OCI-LY1 (cell line): ENCODE data around the gene LRRC1.

ENCODE experiments used
- H2AFZ ChIP-seq: fragments of 200-600 bp; sonication (generic), shearing (Covaris generic); 2 replicates; pipeline ENCODE4 v1.6.0; 2014; ENCODE audit warnings: antibody characterized with exemption, mild to moderate bottlenecking, low read length
- H3F3A ChIP-seq: fragments of 200-600 bp; sonication (generic), shearing (Covaris generic); 2 replicates; pipeline ENCODE4 v1.6.0; 2014; ENCODE audit warnings: mild to moderate bottlenecking, antibody characterized with exemption, low read length, moderate library complexity; ENCODE audit not compliant: insufficient read depth
- H3K27ac ChIP-seq: fragments of 200-600 bp; sonication (generic); 2 replicates; pipeline ENCODE4 v1.5.1; 2014; ENCODE audit warnings: low read length, mixed run types, mild to moderate bottlenecking, low read depth; ENCODE audit not compliant: poor library complexity, severe bottlenecking
- H3K27me3 ChIP-seq: fragments of 200-600 bp; sonication (generic); 2 replicates; pipeline ENCODE4 v1.6.0; 2014; ENCODE audit warnings: antibody characterized with exemption, mild to moderate bottlenecking, low read length, moderate library complexity; ENCODE audit not compliant: insufficient read depth
- H3K36me3 ChIP-seq: fragments of 200-600 bp; sonication (generic); 2 replicates; pipeline ENCODE4 v1.6.1; 2014; ENCODE audit warnings: mild to moderate bottlenecking, antibody characterized with exemption, low read length, moderate library complexity, mixed read lengths; ENCODE audit not compliant: insufficient read depth
- H3K4me1 ChIP-seq: fragments of 200-600 bp; sonication (generic); 2 replicates; pipeline ENCODE4 v1.5.1; 2014; ENCODE audit warnings: mild to moderate bottlenecking, low read length, moderate library complexity; ENCODE audit not compliant: insufficient read depth, severe bottlenecking
- H3K4me2 ChIP-seq: fragments of 200-600 bp; sonication (generic), shearing (Covaris generic); 2 replicates; pipeline ENCODE4 v1.6.1; 2014; ENCODE audit warnings: low read length
- H3K4me3 ChIP-seq: fragments of 200-600 bp; sonication (generic); 2 replicates; pipeline ENCODE4 v1.5.1; 2014; ENCODE audit warnings: low read length, low read depth, mild to moderate bottlenecking, mixed read lengths; ENCODE audit not compliant: poor library complexity, severe bottlenecking
- H3K79me2 ChIP-seq: fragments of 200-600 bp; shearing (Covaris generic); 2 replicates; pipeline ENCODE4 v1.6.1; 2016; ENCODE audit warnings: mixed run types, low read length, mixed read lengths; ENCODE audit not compliant: insufficient read depth
- H3K9ac ChIP-seq: fragments of 200-600 bp; sonication (generic), shearing (Covaris generic); 2 replicates; pipeline ENCODE4 v1.6.1; 2014; ENCODE audit warnings: mild to moderate bottlenecking, low read length, mixed read lengths
- H3K9me2 ChIP-seq: fragments of 200-600 bp; sonication (generic), shearing (Covaris generic); 2 replicates; pipeline ENCODE4 v1.6.1; 2014; ENCODE audit warnings: low read depth, mild to moderate bottlenecking, low read length, mixed read lengths
- H3K9me3 ChIP-seq: fragments of 200-600 bp; shearing (Covaris generic); 2 replicates; pipeline ENCODE4 v1.6.1; 2014; ENCODE audit warnings: low read length, mixed read lengths
- H4K20me1 ChIP-seq: fragments of 200-600 bp; sonication (generic), shearing (Covaris generic); 2 replicates; pipeline ENCODE4 v1.6.0; 2016; ENCODE audit warnings: mild to moderate bottlenecking, low read length; ENCODE audit not compliant: insufficient read depth
- EZH2 ChIP-seq: fragments of 200-600 bp; sonication (generic), shearing (Covaris generic); IDR thresholded peaks from 2 replicates; pipeline ENCODE4 v1.8.0; 2017; ENCODE audit warnings: borderline replicate concordance, mixed run types, mild to moderate bottlenecking, antibody characterized with exemption, low read length, moderate library complexity, mixed read lengths
- TF ChIP-seq, protein P1 (sequence below): fragments of 200-600 bp; sonication (generic), shearing (Covaris generic); IDR thresholded peaks from 2 replicates; pipeline ENCODE4 v1.5.1; 2017; ENCODE audit warnings: mild to moderate bottlenecking, antibody characterized with exemption, low read length, moderate library complexity, mixed read lengths

The LRRC1 gene

GRCh38 chr6:53951383-53951782, 156.6 kb downstream of the LRRC1 start:
- Histone ChIP-seq H3K4me2 (no peak overlapping the region), H3K9me2 (no peaks in the 10 kb centered on the region), H4K20me1 (no peaks in the 10 kb centered on the region), H2AFZ (no peak overlapping the region), H3K27ac (no peak overlapping the region), H3K4me3 (no peak overlapping the region), H3K36me3 (no peaks in the 10 kb centered on the region), H3K79me2 (no peaks in the 10 kb centered on the region), H3K27me3 (no peaks in the 10 kb centered on the region), H3F3A (no peaks in the 10 kb centered on the region), H3K9ac (no peak overlapping the region), H3K4me1 (no peaks in the 10 kb centered on the region), H3K9me3 (no peaks in the 10 kb centered on the region)
- TF ChIP-seq, protein P1, sequence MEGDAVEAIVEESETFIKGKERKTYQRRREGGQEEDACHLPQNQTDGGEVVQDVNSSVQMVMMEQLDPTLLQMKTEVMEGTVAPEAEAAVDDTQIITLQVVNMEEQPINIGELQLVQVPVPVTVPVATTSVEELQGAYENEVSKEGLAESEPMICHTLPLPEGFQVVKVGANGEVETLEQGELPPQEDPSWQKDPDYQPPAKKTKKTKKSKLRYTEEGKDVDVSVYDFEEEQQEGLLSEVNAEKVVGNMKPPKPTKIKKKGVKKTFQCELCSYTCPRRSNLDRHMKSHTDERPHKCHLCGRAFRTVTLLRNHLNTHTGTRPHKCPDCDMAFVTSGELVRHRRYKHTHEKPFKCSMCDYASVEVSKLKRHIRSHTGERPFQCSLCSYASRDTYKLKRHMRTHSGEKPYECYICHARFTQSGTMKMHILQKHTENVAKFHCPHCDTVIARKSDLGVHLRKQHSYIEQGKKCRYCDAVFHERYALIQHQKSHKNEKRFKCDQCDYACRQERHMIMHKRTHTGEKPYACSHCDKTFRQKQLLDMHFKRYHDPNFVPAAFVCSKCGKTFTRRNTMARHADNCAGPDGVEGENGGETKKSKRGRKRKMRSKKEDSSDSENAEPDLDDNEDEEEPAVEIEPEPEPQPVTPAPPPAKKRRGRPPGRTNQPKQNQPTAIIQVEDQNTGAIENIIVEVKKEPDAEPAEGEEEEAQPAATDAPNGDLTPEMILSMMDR, result no peak
- TF ChIP-seq EZH2, result no peak

GRCh38 chr6:53956068-53956711, 161.4 kb downstream of the LRRC1 start:
- Histone ChIP-seq H3K9ac (no peak overlapping the region), H2AFZ (no peak overlapping the region), H3F3A (no peaks in the 10 kb centered on the region), H3K36me3 (no peaks in the 10 kb centered on the region), H3K4me3 (no peak overlapping the region), H3K27ac (no peak overlapping the region), H3K4me2 (no peak overlapping the region), H3K9me2 (no peaks in the 10 kb centered on the region), H3K79me2 (no peaks in the 10 kb centered on the region), H3K27me3 (no peaks in the 10 kb centered on the region), H3K9me3 (no peaks in the 10 kb centered on the region), H3K4me1 (no peaks in the 10 kb centered on the region), H4K20me1 (no peaks in the 10 kb centered on the region)
- TF ChIP-seq, protein P1, result peak; percentile 77
- TF ChIP-seq EZH2, result no peak

GRCh38 chr6:53956804-53957203, 162.0 kb downstream of the LRRC1 start:
- Histone ChIP-seq H3F3A (no peaks in the 10 kb centered on the region), H3K27me3 (no peaks in the 10 kb centered on the region), H3K79me2 (no peaks in the 10 kb centered on the region), H3K9me3 (no peaks in the 10 kb centered on the region), H3K36me3 (no peaks in the 10 kb centered on the region), H3K27ac (no peak overlapping the region), H3K9me2 (no peaks in the 10 kb centered on the region), H4K20me1 (no peaks in the 10 kb centered on the region), H3K4me2 (no peak overlapping the region), H2AFZ (no peak overlapping the region), H3K9ac (no peak overlapping the region), H3K4me1 (no peaks in the 10 kb centered on the region), H3K4me3 (no peak overlapping the region)
- TF ChIP-seq EZH2, result no peak
- TF ChIP-seq, protein P1, result no peak
